ENCODE measurements around the gene HM13.
"Not testable (repeated sequence)": the region's sequence is repeated elsewhere in the genome, so short reads cannot be mapped to it uniquely, and the experiment has no call there.

The HM13 gene

GRCh38 chr20:31502884-31503673 lies 11.2 kb upstream of the HM13 start:
- DNase-seq = peak; percentile 67 to 76

- DNase-seq = no peak
These were observed 8.3 kb upstream of the HM13 start for GRCh38 chr20:31505903-31506302.

- DNase-seq = peak; percentile 22 to 36
These were observed 5.6 kb upstream of the HM13 start for GRCh38 chr20:31508517-31509244.

- DNase-seq = no peak
These were observed 981 bp downstream of the HM13 start for GRCh38 chr20:31515072-31515774.

GRCh38 chr20:31515775-31516107 lies 1.5 kb downstream of the HM13 start:
- DNase-seq = no peak

- no peak for DNase-seq
These were observed 1.9 kb downstream of the HM13 start for GRCh38 chr20:31516166-31516565.

- no peak for DNase-seq
These were observed 2.4 kb downstream of the HM13 start for GRCh38 chr20:31516651-31517050.

- peak in 1 of 2 experiments; percentile 54 for DNase-seq
These were observed 3.1 kb downstream of the HM13 start for GRCh38 chr20:31517373-31517772.

GRCh38 chr20:31521267-31521666 lies 7.0 kb downstream of the HM13 start:
- not testable (repeated sequence) for DNase-seq

- no peak for DNase-seq
These were observed 8.5 kb downstream of the HM13 start for GRCh38 chr20:31522731-31523130.

- DNase-seq = no peak
These were observed 9.4 kb downstream of the HM13 start for GRCh38 chr20:31523361-31524283.

GRCh38 chr20:31527266-31527665 lies 13.0 kb downstream of the HM13 start:
- DNase-seq = no peak

GRCh38 chr20:31535298-31535697 lies 21.1 kb downstream of the HM13 start:
- no peak for DNase-seq

- no peak for DNase-seq
These were observed 22.3 kb downstream of the HM13 start for GRCh38 chr20:31536575-31536974.

- DNase-seq = no peak
These were observed 23.1 kb downstream of the HM13 start for GRCh38 chr20:31537116-31537871.

- DNase-seq = no peak
These were observed 23.6 kb downstream of the HM13 start for GRCh38 chr20:31537890-31538289.

- DNase-seq = no peak
These were observed 24.1 kb downstream of the HM13 start for GRCh38 chr20:31538326-31538725.

GRCh38 chr20:31539636-31540035 lies 25.4 kb downstream of the HM13 start:
- not testable (repeated sequence) for DNase-seq

GRCh38 chr20:31540406-31540805 lies 26.2 kb downstream of the HM13 start:
- no peak for DNase-seq

- DNase-seq = no peak
These were observed 28.1 kb downstream of the HM13 start for GRCh38 chr20:31542201-31542842.

GRCh38 chr20:31542963-31543362 lies 28.7 kb downstream of the HM13 start:
- DNase-seq = no peak

All from NCI-H524 (cell line).